ENCODE results near the gene APPL1.

DNA sequence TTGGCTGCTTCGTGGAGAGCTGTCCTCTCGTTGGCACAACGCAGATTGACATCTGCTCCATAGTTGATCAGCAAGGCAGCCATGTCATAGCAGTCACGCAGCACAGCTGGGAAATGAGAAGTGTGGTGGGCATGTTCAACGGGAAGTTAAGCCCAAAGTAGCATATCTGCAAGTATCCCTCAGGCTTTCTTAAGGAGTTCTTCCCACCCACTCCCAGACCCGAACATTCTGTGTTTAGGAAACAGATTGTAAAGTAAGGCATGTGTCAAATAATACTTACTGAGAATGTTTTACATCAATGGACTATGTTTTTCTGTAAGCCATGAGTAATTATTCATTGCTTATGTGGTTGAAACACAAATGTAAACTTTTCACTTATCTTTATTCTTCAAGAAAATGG is 55.8 kb downstream of the APPL1 start:
- TF ChIP-seq POLR2AphosphoS5 (IDR thresholded peaks at IDR 0.05; ENCODE audit: low read depth, low read length) (no peak), POLR2A (IDR thresholded peaks at IDR 0.05; ENCODE audit: low read depth, low read length) (no peak), TAF1 (IDR thresholded peaks at IDR 0.05; ENCODE audit: low read depth, low read length) (no peak)
